Smooth muscle cell of the pulmonary artery (primary cell): ENCODE measurements around the gene FDXR. TPM values are rescaled to one million over a fixed set of nuclear protein-coding genes. Genes with fewer than 3 reads are reported as not detected.

ENCODE experiments used
- total RNA-seq: library from RNA; depleted of rRNA; stranded (reverse); fragments of >200 nt; gene quantifications from 2 replicates; pipeline ENCODE4 v1.2.3, GENCODE V29; 2014

FDXR gene
- total RNA-seq, result 25.0 and 43.9 TPM in 2 replicates

GRCh38 chr17:74872313-74873036 is at the start of gene FDXR:
Gene FDXR, minus strand, starts transcription at chr17:74872994. Its CDS starts 50 bp downstream, at chr17:74872944.

DNA sequence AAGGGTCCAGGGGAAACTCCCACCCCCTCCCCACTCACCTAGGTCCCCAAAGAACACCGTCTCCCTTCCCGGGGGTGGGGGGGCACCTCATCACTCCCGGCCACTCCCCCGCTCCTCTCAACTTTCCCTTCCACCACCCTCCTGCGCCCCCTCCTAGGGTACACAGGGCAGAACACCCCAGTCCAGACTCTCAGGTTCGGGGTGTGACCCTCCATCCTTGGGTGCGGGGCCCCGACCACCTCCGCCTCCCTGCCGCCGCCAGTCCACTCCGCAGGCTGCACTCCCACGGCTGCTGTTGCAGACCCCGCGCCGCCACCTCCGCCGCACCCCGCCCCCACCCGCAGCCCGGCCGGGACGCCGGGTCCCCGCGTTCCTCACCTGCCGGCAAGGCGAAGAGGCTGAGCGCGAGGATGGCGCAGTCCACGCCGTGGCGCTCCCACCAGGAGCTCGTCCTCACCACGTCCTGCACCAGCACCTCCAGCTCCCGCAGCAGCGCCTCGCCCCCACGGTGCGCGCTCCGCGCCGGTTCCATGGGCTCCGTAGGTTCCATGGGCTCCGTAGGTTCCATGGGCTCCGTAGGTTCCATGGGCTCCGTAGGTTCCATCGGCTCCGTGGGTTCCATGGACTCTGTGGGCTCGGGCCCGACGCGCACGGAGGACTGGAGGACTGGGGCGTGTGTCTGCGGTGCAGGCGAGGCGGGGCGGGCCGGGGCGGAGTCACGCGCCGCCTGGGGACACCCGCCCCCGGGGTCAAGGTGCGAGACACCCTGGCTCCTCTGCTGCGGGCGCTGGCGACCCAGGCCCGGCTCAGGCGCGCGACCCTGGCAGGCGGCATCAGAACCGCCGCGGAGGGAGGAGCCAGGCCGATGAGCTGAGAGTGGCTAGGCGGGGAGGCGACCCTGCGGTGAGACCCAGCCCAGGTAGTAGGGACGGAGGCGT is 20.4 kb upstream of the FDXR start, which contains the start of gene FADS6:
FADS6 (minus strand) TSS at position 660 of the 938 bp plus-strand sequence; CDS start at position 622, 38 bp downstream.

GRCh38 chr17:74859459-74860228 is 13.2 kb downstream of the FDXR start, which contains the start of gene GRIN2C:
Gene GRIN2C, minus strand, starts transcription at chr17:74859885. Its CDS starts 4,793 bp downstream, at chr17:74855092.

Other genes with a start within 250 kb of the FDXR start
- not detected in 2 replicates for gene CD300E, start 249.3 kb downstream of the FDXR start, total RNA-seq
- not detected in 2 replicates for gene CD300LF, start 160.1 kb downstream of the FDXR start, total RNA-seq
- 0.33 and 0.36 TPM in 2 replicates for gene RAB37, start 135.7 kb downstream of the FDXR start, total RNA-seq
- gene NHERF1, start 124.4 kb downstream of the FDXR start, total RNA-seq, result 13.0 and 14.5 TPM in 2 replicates
- 32.6 and 46.7 TPM in 2 replicates for gene NAT9, start 96.6 kb downstream of the FDXR start, total RNA-seq
- gene GRIN2C, start 13.1 kb downstream of the FDXR start, total RNA-seq, result 0.13 and 0.50 TPM in 2 replicates
- gene FADS6, start 20.6 kb upstream of the FDXR start, total RNA-seq, result not detected in 2 replicates
- 0.03 TPM in 1 of 2 replicates, not detected in the other for gene USH1G, start 50.3 kb upstream of the FDXR start, total RNA-seq
- gene OTOP2, start 51.3 kb upstream of the FDXR start, total RNA-seq, result not detected in 2 replicates
- gene OTOP3, start 62.9 kb upstream of the FDXR start, total RNA-seq, result not detected in 2 replicates
- gene HID1, start 99.8 kb upstream of the FDXR start, total RNA-seq, result 2.2 and 2.3 TPM in 2 replicates
- gene CDR2L, start 114.6 kb upstream of the FDXR start, total RNA-seq, result 22.5 and 25.6 TPM in 2 replicates
- gene MRPL58, start 139.7 kb upstream of the FDXR start, total RNA-seq, result 13.4 and 15.6 TPM in 2 replicates
- 129 and 130 TPM in 2 replicates for gene ATP5PD, start 174.0 kb upstream of the FDXR start, total RNA-seq
- 19.7 and 23.1 TPM in 2 replicates for gene KCTD2, start 174.2 kb upstream of the FDXR start, total RNA-seq
- gene SLC16A5, start 215.0 kb upstream of the FDXR start, total RNA-seq, result 3.3 and 6.9 TPM in 2 replicates
- gene ARMC7, start 237.0 kb upstream of the FDXR start, total RNA-seq, result 3.1 and 3.3 TPM in 2 replicates